Gastrocnemius medialis (tissue), 4 donors: ENCODE data around the gene ERC1.

Experiments
- POLR2A ChIP-seq, 2 donors: fragments of 450-650 bp; IDR thresholded peaks; one replicate each; pipeline ENCODE4 v1.6.1; 2017; ENCODE audit warnings: antibody characterized with exemption in 2 of 2, mild to moderate bottlenecking in 2 of 2, moderate library complexity in 2 of 2
- TF ChIP-seq, protein P1 (sequence below), 5 experiments: fragments of 450-650 bp in 3 of 5; fragments of 200-600 bp in 2 of 5; sonication (generic) in 2 of 5; IDR thresholded peaks in 4 of 5; conservative IDR thresholded peaks in 1 of 5; 1 replicate in 4 of 5; 2 replicates in 1 of 5; pipeline ENCODE4 v1.5.1; 2016 to 2019; ENCODE audit warnings: antibody characterized with exemption in 5 of 5, mild to moderate bottlenecking in 3 of 5, moderate library complexity in 3 of 5

DNA sequence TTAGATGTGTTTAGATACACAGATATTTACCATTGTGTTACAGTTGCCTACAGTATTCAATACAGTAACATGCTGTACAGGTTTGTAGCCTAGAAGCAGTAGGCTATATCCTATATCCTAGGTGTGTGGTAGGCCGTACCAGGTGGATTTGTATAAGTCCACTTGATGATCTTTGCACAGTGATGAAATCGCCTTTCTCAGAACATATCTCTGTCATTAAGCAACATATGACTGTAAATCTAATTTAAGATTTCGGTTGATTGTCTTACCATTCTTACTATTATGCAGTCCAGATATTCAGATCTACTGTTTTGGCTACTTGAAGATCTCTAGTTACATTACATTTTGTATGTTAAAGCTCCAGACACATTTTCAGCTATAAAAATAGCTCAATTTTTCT lies 39.8 kb downstream of the ERC1 start:
- TF ChIP-seq, protein P1, sequence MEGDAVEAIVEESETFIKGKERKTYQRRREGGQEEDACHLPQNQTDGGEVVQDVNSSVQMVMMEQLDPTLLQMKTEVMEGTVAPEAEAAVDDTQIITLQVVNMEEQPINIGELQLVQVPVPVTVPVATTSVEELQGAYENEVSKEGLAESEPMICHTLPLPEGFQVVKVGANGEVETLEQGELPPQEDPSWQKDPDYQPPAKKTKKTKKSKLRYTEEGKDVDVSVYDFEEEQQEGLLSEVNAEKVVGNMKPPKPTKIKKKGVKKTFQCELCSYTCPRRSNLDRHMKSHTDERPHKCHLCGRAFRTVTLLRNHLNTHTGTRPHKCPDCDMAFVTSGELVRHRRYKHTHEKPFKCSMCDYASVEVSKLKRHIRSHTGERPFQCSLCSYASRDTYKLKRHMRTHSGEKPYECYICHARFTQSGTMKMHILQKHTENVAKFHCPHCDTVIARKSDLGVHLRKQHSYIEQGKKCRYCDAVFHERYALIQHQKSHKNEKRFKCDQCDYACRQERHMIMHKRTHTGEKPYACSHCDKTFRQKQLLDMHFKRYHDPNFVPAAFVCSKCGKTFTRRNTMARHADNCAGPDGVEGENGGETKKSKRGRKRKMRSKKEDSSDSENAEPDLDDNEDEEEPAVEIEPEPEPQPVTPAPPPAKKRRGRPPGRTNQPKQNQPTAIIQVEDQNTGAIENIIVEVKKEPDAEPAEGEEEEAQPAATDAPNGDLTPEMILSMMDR (IDR thresholded peaks at IDR 0.05 in 4 of 5, conservative IDR thresholded peaks at IDR 0.05 in 1 of 5) = no peak
- TF ChIP-seq POLR2A (IDR thresholded peaks at IDR 0.05) = no peak
